NT2/D1 (cell line): ENCODE measurements around the gene HSFX2.

Source experiments
- SUZ12 ChIP-seq: IDR thresholded peaks from 2 replicates; pipeline ENCODE4 v1.6.1; 2011; ENCODE audit not compliant: insufficient read length, insufficient read depth; ENCODE audit errors: extremely low read depth
- YY1 ChIP-seq: IDR thresholded peaks from 2 replicates; pipeline ENCODE4 v1.6.1; 2011; ENCODE audit not compliant: insufficient read length, insufficient read depth
- ZNF274 ChIP-seq: IDR thresholded peaks from 2 replicates; pipeline ENCODE4 v1.6.1; 2011; ENCODE audit warnings: mild to moderate bottlenecking, low read depth, low read length

DNA sequence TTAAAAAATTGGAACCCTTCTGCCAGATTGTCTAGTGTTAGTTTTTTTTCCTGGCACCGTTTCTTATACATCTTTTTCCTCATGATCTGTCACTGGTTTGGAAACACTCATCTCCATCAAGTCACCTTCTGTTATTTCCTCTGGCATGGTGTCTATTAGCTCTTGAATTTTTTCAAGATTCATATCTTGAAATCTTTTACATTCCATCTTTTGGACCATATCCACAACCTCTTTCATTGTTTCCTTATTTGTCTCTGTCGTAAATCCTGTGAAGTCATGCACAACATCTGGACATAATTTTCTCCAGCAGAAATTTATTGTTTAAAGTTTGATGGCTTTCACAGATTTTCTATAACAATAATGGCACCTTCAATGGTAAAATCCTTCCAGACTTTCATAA, 46.7 kb upstream of the HSFX2 start:
- TF ChIP-seq YY1, result no peak
- TF ChIP-seq ZNF274, result no peak
- TF ChIP-seq SUZ12, result no peak
